22Rv1 (cell line): ENCODE results near the gene MARF1.

ENCODE experiments used
- ZFX ChIP-seq: fragments of 450-650 bp; IDR thresholded peaks from 2 replicates; pipeline ENCODE4 v1.6.1; 2017; ENCODE audit warnings: antibody characterized with exemption, borderline replicate concordance
- TF ChIP-seq, protein P1 (sequence below): fragments of 450-650 bp; IDR thresholded peaks from 2 replicates; pipeline ENCODE4 v1.5.1; 2017; ENCODE audit warnings: mild to moderate bottlenecking

DNA sequence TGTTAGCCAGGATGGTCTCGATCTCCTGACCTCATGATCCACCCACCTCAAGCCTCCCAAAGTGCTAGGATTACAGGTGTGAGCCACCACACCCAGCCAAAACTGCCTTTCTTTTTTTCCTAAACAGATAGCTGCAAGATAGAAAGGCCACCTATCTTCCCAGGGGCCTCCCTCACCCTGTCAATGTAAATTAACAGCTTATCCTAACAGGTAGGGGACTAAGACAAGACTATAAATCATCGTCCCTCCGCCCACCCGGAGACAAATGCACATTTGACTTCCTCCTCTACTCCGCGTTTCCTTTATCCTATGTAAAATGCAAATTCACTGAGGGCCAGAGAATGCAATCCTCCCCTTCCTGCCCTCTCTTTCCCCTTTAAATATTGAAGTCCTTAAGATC lies 71.4 kb downstream of the MARF1 start:
- TF ChIP-seq, protein P1, sequence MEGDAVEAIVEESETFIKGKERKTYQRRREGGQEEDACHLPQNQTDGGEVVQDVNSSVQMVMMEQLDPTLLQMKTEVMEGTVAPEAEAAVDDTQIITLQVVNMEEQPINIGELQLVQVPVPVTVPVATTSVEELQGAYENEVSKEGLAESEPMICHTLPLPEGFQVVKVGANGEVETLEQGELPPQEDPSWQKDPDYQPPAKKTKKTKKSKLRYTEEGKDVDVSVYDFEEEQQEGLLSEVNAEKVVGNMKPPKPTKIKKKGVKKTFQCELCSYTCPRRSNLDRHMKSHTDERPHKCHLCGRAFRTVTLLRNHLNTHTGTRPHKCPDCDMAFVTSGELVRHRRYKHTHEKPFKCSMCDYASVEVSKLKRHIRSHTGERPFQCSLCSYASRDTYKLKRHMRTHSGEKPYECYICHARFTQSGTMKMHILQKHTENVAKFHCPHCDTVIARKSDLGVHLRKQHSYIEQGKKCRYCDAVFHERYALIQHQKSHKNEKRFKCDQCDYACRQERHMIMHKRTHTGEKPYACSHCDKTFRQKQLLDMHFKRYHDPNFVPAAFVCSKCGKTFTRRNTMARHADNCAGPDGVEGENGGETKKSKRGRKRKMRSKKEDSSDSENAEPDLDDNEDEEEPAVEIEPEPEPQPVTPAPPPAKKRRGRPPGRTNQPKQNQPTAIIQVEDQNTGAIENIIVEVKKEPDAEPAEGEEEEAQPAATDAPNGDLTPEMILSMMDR = no peak
- no peak for TF ChIP-seq ZFX
